ENCODE data around the gene MAML3.

The MAML3 gene

GRCh38 chr4:140068271-140068670, 85.7 kb downstream of the MAML3 start:
- no peak for DNase-seq

- DNase-seq, result no peak
These were observed 87.7 kb downstream of the MAML3 start for GRCh38 chr4:140066031-140066930.

GRCh38 chr4:140065393-140065792, 88.6 kb downstream of the MAML3 start:
- DNase-seq, result no peak

GRCh38 chr4:140061659-140062289, 92.2 kb downstream of the MAML3 start:
- DNase-seq, result no peak

- no peak for DNase-seq
These were observed 92.8 kb downstream of the MAML3 start for GRCh38 chr4:140061194-140061593.

GRCh38 chr4:140059159-140059558, 94.8 kb downstream of the MAML3 start:
- DNase-seq, result no peak

- DNase-seq, result no peak
These were observed 96.3 kb downstream of the MAML3 start for GRCh38 chr4:140057701-140058100.

- DNase-seq, result no peak
These were observed 98.0 kb downstream of the MAML3 start for GRCh38 chr4:140056015-140056414.

- no peak for DNase-seq
These were observed 99.1 kb downstream of the MAML3 start for GRCh38 chr4:140054861-140055260.

GRCh38 chr4:140053185-140053584, 100.8 kb downstream of the MAML3 start:
- no peak for DNase-seq

GRCh38 chr4:140052050-140052449, 101.9 kb downstream of the MAML3 start:
- no peak for DNase-seq

- no peak for DNase-seq
These were observed 103.9 kb downstream of the MAML3 start for GRCh38 chr4:140049849-140050637.

- DNase-seq, result peak; percentile 37
These were observed 104.7 kb downstream of the MAML3 start for GRCh38 chr4:140049024-140049848.

- DNase-seq, result no peak
These were observed 105.5 kb downstream of the MAML3 start for GRCh38 chr4:140048419-140048995.

GRCh38 chr4:140047786-140048185, 106.2 kb downstream of the MAML3 start:
- DNase-seq, result no peak

- DNase-seq, result no peak
These were observed 106.9 kb downstream of the MAML3 start for GRCh38 chr4:140047017-140047640.

GRCh38 chr4:140046543-140046942, 107.4 kb downstream of the MAML3 start:
- DNase-seq, result no peak

- no peak for DNase-seq
These were observed 108.0 kb downstream of the MAML3 start for GRCh38 chr4:140046016-140046415.

- no peak for DNase-seq
These were observed 109.6 kb downstream of the MAML3 start for GRCh38 chr4:140044337-140044902.

- no peak for DNase-seq
These were observed 111.3 kb downstream of the MAML3 start for GRCh38 chr4:140042634-140043033.

GRCh38 chr4:140038031-140038533, 115.9 kb downstream of the MAML3 start:
- DNase-seq, result no peak
